Activated CD4-positive, alpha-beta T cell treated with anti-CD3 and anti-CD28 coated beads for 36 hours (primary cell): ENCODE data around the gene TFAP2C. TPM values are rescaled to one million over a fixed set of nuclear protein-coding genes. Genes with fewer than 3 reads are reported as not detected.

Experiments used
- ATAC-seq: fragments of 200-7000 bp; cut with Tn5 transposase; one replicate; pipeline ENCODE4 v1.10.0; 2021; ENCODE audit warnings: mild to moderate bottlenecking, moderate library complexity
- CTCF ChIA-PET: fragments of 350-600 bp; sonication (Branson Sonifier 250); formaldehyde crosslinking; loops from one replicate; lab custom pipeline; 2021; ENCODE audit warnings: antibody characterized with exemption; lab: Charles Lee
- POLR2A ChIA-PET: fragments of 350-600 bp; sonication (Branson Sonifier 250); formaldehyde crosslinking; loops from one replicate; lab custom pipeline; 2021; ENCODE audit warnings: antibody characterized with exemption, inconsistent platforms; lab: Charles Lee
- DNase-seq: peaks from one replicate; pipeline ENCODE4 v3.0.0-alpha.2; 2020
- H3K27ac Mint-ChIP-seq: one replicate; pipeline ENCODE4 v1.8.0; 2021; ENCODE audit warnings: mixed read lengths
- H3K27me3 Mint-ChIP-seq: one replicate; pipeline ENCODE4 v1.8.0; 2021; ENCODE audit warnings: mixed read lengths
- H3K36me3 Mint-ChIP-seq: one replicate; pipeline ENCODE4 v1.8.0; 2021; ENCODE audit warnings: low read depth, mixed read lengths
- H3K4me1 Mint-ChIP-seq: one replicate; pipeline ENCODE4 v1.8.0; 2021; ENCODE audit warnings: mixed read lengths
- H3K4me3 Mint-ChIP-seq: one replicate; pipeline ENCODE4 v1.8.0; 2021; ENCODE audit warnings: mild to moderate bottlenecking, moderate library complexity, mixed read lengths
- H3K9me3 Mint-ChIP-seq: one replicate; pipeline ENCODE4 v1.8.0; 2021; ENCODE audit warnings: low read depth, mixed read lengths
- intact Hi-C, 2 experiments: fragments of 100-400 bp; cut with DNase I in 1 of 2; cut with micrococcal nuclease in 1 of 2; formaldehyde crosslinking; loops; one replicate each; pipeline versions ENCODE4 v1.14.2 to v1.15.1; 2022 to 2024; cut with DNase I, micrococcal nuclease
- total RNA-seq, 2 experiments: library from RNA; stranded (reverse); gene quantifications; one replicate each; pipeline ENCODE4 v1.2.3, GENCODE V29; 2021

The TFAP2C gene
- total RNA-seq, 2 experiments from 2014 or later: not detected

DNA sequence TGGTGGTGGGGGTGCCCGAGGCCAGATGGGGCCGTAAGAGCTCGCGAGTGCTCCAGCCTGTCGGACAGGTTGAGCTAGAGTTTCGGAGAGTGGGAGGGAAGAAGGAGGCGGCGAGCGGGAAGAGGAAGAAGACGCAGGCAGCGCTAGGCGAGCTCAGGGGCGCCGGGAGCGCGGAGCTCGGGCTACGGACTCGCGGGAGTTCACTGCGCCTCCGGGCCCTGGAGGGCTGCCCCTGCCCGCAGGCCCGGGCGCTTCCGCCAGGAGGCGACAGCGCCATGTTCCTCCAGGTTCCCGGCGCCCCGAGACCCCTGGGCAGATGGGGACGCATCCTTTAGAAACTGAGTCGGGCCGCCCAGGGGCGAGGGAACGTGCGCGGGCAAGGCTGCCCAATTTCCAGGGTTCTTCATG is 984 bp downstream of the TFAP2C start:
- intact Hi-C loops: loop anchor here in 1 of 2 experiments (5.0 kb wide), 1 partner anchor 342 kb away; no protein-coding TSS in a partner anchor
- Mint-ChIP-seq H3K27ac (no peak overlapping the region), H3K4me3 (peak overlapping the region; percentile 19), H3K27me3 (peaks cover 59% of the 10 kb centered on the region), H3K9me3 (no peaks in the 10 kb centered on the region), H3K36me3 (no peaks in the 10 kb centered on the region), H3K4me1 (peaks cover 14% of the 10 kb centered on the region)
- ChIA-PET POLR2A (no interaction called here), CTCF (no interaction called here)
- ATAC-seq (peak; percentile 50), DNase-seq (peak; percentile 55)

DNA sequence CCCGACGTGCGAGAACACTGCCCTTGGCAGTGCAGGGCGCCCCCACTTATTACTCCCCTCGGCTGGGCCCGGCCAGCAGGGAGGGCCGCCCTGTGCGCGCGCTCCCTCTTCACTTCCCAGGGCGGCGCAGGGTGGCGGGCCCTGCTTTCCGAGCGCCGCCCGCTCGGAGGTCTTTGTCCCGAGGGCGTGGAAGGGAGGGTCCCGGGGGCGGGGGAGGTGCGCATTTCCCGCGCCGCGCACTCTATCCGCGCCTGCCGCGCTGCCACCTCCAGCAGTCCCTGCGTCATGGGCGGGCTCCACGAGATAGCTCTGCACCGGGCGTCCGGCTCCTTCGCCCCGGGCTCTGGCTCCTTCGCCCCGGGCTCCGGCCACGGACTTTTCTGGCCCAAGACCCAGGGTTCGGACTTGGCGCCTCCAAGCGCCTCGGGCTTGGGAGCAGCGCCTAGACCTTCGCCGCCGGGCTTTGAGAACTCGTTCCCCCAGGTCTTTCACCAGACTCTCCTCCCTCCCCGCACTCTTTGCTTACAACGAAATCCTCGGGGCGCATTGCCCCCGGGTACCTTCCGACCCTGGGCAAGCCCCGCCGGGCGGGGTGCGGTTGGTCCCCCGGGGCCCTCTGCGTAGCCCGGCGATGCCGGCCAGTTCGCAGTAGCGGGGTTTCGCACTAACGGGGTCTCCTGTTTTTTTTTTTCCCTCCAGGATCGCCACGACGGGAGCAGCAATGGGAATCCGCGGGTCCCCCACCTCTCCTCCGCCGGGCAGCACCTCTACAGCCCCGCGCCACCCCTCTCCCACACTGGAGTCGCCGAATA is 1.6 kb downstream of the TFAP2C start:
- H3K27ac Mint-ChIP-seq: no peak overlapping the region
- H3K4me1 Mint-ChIP-seq: peaks cover 14% of the 10 kb centered on the region
- no peaks in the 10 kb centered on the region for H3K9me3 Mint-ChIP-seq
- ChIA-PET POLR2A (interaction anchor here (0.6 kb wide), 1 partner anchor 236 kb away, joined by 3 read pairs; no protein-coding TSS in a partner anchor), CTCF (no interaction called here)
- intact Hi-C loops: loop anchor here in 1 of 2 experiments (5.0 kb wide), 1 partner anchor 342 kb away; no protein-coding TSS in a partner anchor
- no peak for ATAC-seq
- H3K36me3 Mint-ChIP-seq: no peaks in the 10 kb centered on the region
- H3K27me3 Mint-ChIP-seq: peaks cover 58% of the 10 kb centered on the region
- no peak for DNase-seq
- H3K4me3 Mint-ChIP-seq: no peak overlapping the region

DNA sequence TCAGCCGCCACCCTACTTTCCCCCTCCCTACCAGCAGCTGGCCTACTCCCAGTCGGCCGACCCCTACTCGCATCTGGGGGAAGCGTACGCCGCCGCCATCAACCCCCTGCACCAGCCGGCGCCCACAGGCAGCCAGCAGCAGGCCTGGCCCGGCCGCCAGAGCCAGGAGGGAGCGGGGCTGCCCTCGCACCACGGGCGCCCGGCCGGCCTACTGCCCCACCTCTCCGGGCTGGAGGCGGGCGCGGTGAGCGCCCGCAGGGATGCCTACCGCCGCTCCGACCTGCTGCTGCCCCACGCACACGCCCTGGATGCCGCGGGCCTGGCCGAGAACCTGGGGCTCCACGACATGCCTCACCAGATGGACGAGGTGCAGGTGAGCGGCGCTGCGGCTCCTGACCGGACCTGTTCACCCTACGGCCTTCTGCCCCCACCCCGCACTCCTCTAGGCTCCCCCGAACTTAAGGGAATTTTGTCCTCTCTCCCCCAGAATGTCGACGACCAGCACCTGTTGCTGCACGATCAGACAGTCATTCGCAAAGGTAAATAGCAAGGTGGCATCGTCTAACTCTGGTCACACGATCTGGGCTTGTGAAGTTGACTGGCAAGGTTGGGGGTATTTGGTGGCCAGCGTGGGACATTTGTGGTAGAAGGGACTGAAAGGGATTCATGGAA is 2.3 kb downstream of the TFAP2C start:
- Mint-ChIP-seq H3K4me3 (no peak overlapping the region), H3K27ac (no peak overlapping the region), H3K9me3 (no peaks in the 10 kb centered on the region), H3K27me3 (peaks cover 58% of the 10 kb centered on the region), H3K4me1 (peaks cover 14% of the 10 kb centered on the region), H3K36me3 (no peaks in the 10 kb centered on the region)
- CTCF ChIA-PET: no interaction called here
- POLR2A ChIA-PET: interaction anchor here (0.6 kb wide), 1 partner anchor 236 kb away, joined by 3 read pairs; no protein-coding TSS in a partner anchor
- no peak for ATAC-seq
- intact Hi-C loops: loop anchor here in 1 of 2 experiments (5.0 kb wide), 1 partner anchor 341 kb away; no protein-coding TSS in a partner anchor
- DNase-seq: no peak

GRCh38 chr20:56631990-56632327 is 2.9 kb downstream of the TFAP2C start:
- ChIA-PET POLR2A (no interaction called here), CTCF (no interaction called here)
- ATAC-seq (no peak), DNase-seq (no peak)
- Mint-ChIP-seq H3K4me1 (peaks cover 14% of the 10 kb centered on the region), H3K9me3 (no peaks in the 10 kb centered on the region), H3K4me3 (no peak overlapping the region), H3K27me3 (peaks cover 56% of the 10 kb centered on the region), H3K36me3 (no peaks in the 10 kb centered on the region), H3K27ac (no peak overlapping the region)
- intact Hi-C loops: loop anchor here in 1 of 2 experiments (5.0 kb wide), 1 partner anchor 340 kb away; no protein-coding TSS in a partner anchor

GRCh38 chr20:56634307-56634706 is 5.2 kb downstream of the TFAP2C start:
- ChIA-PET CTCF (no interaction called here), POLR2A (no interaction called here)
- peaks cover 3% of the 10 kb centered on the region for H3K4me1 Mint-ChIP-seq
- intact Hi-C loops: loop anchor here in 1 of 2 experiments (5.0 kb wide), 1 partner anchor 338 kb away; no protein-coding TSS in a partner anchor
- no peak for ATAC-seq
- no peak overlapping the region for H3K4me3 Mint-ChIP-seq
- no peaks in the 10 kb centered on the region for H3K36me3 Mint-ChIP-seq
- H3K27me3 Mint-ChIP-seq: peaks cover 47% of the 10 kb centered on the region
- DNase-seq: no peak
- no peaks in the 10 kb centered on the region for H3K9me3 Mint-ChIP-seq
- H3K27ac Mint-ChIP-seq: no peak overlapping the region

GRCh38 chr20:56634735-56635385 is 5.8 kb downstream of the TFAP2C start:
- H3K27me3 Mint-ChIP-seq: peaks cover 44% of the 10 kb centered on the region
- H3K27ac Mint-ChIP-seq: no peak overlapping the region
- no peaks in the 10 kb centered on the region for H3K9me3 Mint-ChIP-seq
- no peak for DNase-seq
- CTCF ChIA-PET: interaction anchor here (0.7 kb wide), 1 partner anchor 440 kb away, joined by 4 read pairs; no protein-coding TSS in a partner anchor
- POLR2A ChIA-PET: no interaction called here
- intact Hi-C loops: loop anchor here in 1 of 2 experiments (5.0 kb wide), 1 partner anchor 337 kb away; no protein-coding TSS in a partner anchor
- ATAC-seq: no peak
- no peaks in the 10 kb centered on the region for H3K36me3 Mint-ChIP-seq
- peaks cover 2% of the 10 kb centered on the region for H3K4me1 Mint-ChIP-seq
- H3K4me3 Mint-ChIP-seq: no peak overlapping the region

DNA sequence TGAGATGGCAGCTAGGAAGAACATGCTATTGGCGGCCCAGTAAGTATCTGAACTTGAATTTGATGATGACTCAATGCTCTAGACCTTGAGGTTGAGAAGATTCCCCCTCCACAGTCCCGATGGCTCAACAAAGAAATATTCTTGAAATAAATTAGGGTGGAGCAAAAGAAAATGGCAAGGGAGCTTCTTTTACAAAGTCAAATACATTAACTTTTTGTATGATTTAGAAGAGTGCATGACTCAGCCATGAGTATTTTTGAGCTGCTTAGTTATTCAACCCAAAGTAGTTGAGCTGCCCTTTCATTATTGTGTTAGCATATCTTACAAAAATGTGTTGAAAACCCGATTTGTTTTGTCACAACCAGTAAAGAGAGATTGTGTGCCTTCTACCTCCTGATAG is 7.6 kb downstream of the TFAP2C start:
- intact Hi-C loops: no loop called here
- peaks cover 40% of the 10 kb centered on the region for H3K27me3 Mint-ChIP-seq
- ChIA-PET POLR2A (no interaction called here), CTCF (interaction anchor here (1.0 to 1.4 kb wide), 2 partner anchors 86 to 144 kb away, joined by 3 to 8 read pairs; no protein-coding TSS in a partner anchor)
- H3K9me3 Mint-ChIP-seq: no peaks in the 10 kb centered on the region
- ATAC-seq (no peak), DNase-seq (no peak)
- H3K4me3 Mint-ChIP-seq: no peak overlapping the region
- no peaks in the 10 kb centered on the region for H3K4me1 Mint-ChIP-seq
- no peak overlapping the region for H3K27ac Mint-ChIP-seq
- no peaks in the 10 kb centered on the region for H3K36me3 Mint-ChIP-seq

DNA sequence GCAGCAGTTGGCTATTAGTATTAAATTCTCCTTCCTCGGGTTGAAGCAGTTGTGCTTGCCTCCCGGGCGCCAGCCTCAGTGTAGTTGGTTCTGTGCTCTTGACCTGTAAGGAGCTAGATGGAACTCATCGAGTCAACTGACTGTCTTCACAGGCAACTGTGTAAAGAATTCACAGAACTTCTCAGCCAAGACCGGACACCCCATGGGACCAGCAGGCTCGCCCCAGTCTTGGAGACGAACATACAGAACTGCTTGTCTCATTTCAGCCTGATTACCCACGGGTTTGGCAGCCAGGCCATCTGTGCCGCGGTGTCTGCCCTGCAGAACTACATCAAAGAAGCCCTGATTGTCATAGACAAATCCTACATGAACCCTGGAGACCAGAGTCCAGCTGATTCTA is 8.5 kb downstream of the TFAP2C start:
- peaks cover 33% of the 10 kb centered on the region for H3K27me3 Mint-ChIP-seq
- ChIA-PET CTCF (interaction anchor here (1.4 kb wide), 1 partner anchor 87 kb away, joined by 8 read pairs; no protein-coding TSS in a partner anchor), POLR2A (no interaction called here)
- H3K36me3 Mint-ChIP-seq: no peaks in the 10 kb centered on the region
- no peaks in the 10 kb centered on the region for H3K4me1 Mint-ChIP-seq
- ATAC-seq: no peak
- H3K4me3 Mint-ChIP-seq: no peak overlapping the region
- no peak overlapping the region for H3K27ac Mint-ChIP-seq
- H3K9me3 Mint-ChIP-seq: no peaks in the 10 kb centered on the region
- intact Hi-C loops: no loop called here
- no peak for DNase-seq

DNA sequence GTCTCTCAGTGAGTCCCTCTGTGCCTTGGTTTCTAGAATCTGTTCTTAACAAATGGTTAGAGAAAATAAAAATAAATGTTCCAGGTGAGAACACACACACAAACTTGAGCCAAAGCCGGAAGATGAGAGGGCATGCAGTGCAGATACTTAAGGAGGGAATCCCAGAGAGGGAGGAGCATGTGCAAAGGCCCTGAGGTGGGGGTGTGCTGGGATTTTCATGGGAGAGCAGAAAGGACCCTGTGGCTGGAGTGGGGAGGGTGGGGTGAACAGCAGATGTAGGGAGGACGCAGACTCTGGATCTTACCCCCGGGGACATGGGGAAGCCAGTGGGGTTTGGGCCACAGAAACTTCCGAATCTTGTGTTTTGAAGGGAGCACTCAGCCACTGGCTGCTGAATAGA is 17.5 kb downstream of the TFAP2C start:
- no peaks in the 10 kb centered on the region for H3K36me3 Mint-ChIP-seq
- ATAC-seq: no peak
- H3K4me3 Mint-ChIP-seq: no peak overlapping the region
- ChIA-PET POLR2A (no interaction called here), CTCF (no interaction called here)
- H3K4me1 Mint-ChIP-seq: no peaks in the 10 kb centered on the region
- H3K27ac Mint-ChIP-seq: no peak overlapping the region
- H3K27me3 Mint-ChIP-seq: peaks cover 8% of the 10 kb centered on the region
- DNase-seq: no peak
- no peaks in the 10 kb centered on the region for H3K9me3 Mint-ChIP-seq
- intact Hi-C loops: no loop called here

- ChIA-PET CTCF (no interaction called here), POLR2A (no interaction called here)
- Mint-ChIP-seq H3K27ac (no peak overlapping the region), H3K4me1 (no peaks in the 10 kb centered on the region), H3K36me3 (no peaks in the 10 kb centered on the region), H3K4me3 (no peak overlapping the region), H3K27me3 (no peaks in the 10 kb centered on the region), H3K9me3 (no peaks in the 10 kb centered on the region)
- intact Hi-C loops: no loop called here
- no peak for ATAC-seq
- no peak for DNase-seq
Observed at GRCh38 chr20:56653211-56653610, 24.1 kb downstream of the TFAP2C start.

DNA sequence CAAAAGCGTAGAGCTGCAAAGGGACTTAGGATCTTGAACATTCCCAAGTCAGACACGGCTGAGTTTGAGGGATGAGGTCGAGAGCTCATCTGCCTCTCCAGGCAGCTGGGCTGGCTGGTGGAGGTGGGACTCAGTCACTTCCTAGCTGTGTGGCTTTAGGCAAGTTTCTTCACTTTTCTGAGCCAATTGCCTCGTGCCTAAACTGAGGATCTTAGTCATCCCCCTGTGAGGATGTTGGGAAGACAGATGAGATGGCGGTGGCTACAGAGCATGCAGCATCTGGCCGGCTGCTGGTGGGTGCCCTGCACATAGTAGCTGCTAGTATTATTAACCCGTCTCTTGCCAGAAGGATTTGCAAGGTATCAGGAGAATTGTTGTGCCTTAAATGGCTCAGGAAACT is 27.5 kb downstream of the TFAP2C start:
- no peak for DNase-seq
- no peaks in the 10 kb centered on the region for H3K36me3 Mint-ChIP-seq
- POLR2A ChIA-PET: no interaction called here
- no peak overlapping the region for H3K4me3 Mint-ChIP-seq
- H3K9me3 Mint-ChIP-seq: no peaks in the 10 kb centered on the region
- H3K4me1 Mint-ChIP-seq: no peaks in the 10 kb centered on the region
- H3K27me3 Mint-ChIP-seq: no peaks in the 10 kb centered on the region
- no peak overlapping the region for H3K27ac Mint-ChIP-seq
- intact Hi-C loops: no loop called here
- no peak for ATAC-seq
- CTCF ChIA-PET: interaction anchor here (0.6 kb wide), 1 partner anchor 8 kb away, joined by 3 read pairs; no protein-coding TSS in a partner anchor
